Astrocyte (in vitro differentiated cells and primary cell): ENCODE measurements around the gene PIGQ. TPM values are rescaled to one million over a fixed set of nuclear protein-coding genes. Genes with fewer than 3 reads are reported as not detected.

Experiments used
- DNase-seq: peaks from one replicate; pipeline ENCODE4 v3.0.0-alpha.2; 2010; ENCODE audit warnings: low read depth
- FAIRE-seq: peaks from 2 replicates; lab custom pipeline; 2011; peaks lifted over from hg19 to GRCh38; lab: Jason Lieb, UNC
- H2AFZ ChIP-seq: 2 replicates; pipeline ENCODE4 v1.6.0; 2012; ENCODE audit warnings: low read depth, low read length, inconsistent platforms
- H3K27ac ChIP-seq: 2 replicates; pipeline ENCODE4 v1.5.1; 2011; ENCODE audit warnings: low read depth, low read length, inconsistent platforms
- H3K27me3 ChIP-seq: 2 replicates; pipeline ENCODE4 v1.6.0; 2011; ENCODE audit warnings: low read length, inconsistent platforms; ENCODE audit not compliant: insufficient read depth
- H3K36me3 ChIP-seq: 2 replicates; pipeline ENCODE4 v1.5.1; 2011; ENCODE audit warnings: low read length, inconsistent platforms; ENCODE audit not compliant: insufficient read depth
- H3K4me1 ChIP-seq: 2 replicates; pipeline ENCODE4 v1.5.1; 2011; ENCODE audit warnings: low read length, inconsistent platforms; ENCODE audit not compliant: insufficient read depth
- H3K4me2 ChIP-seq: 2 replicates; pipeline ENCODE4 v1.6.0; 2012; ENCODE audit warnings: low read length, inconsistent platforms
- H3K4me3 ChIP-seq: 2 replicates; pipeline ENCODE4 v1.5.1; 2011; ENCODE audit warnings: low read depth, mild to moderate bottlenecking, low read length, inconsistent platforms; ENCODE audit not compliant: insufficient read depth
- H3K79me2 ChIP-seq: 2 replicates; pipeline ENCODE4 v1.6.0; 2012; ENCODE audit warnings: mild to moderate bottlenecking, low read length, inconsistent platforms; ENCODE audit not compliant: insufficient read depth
- H3K9ac ChIP-seq: 2 replicates; pipeline ENCODE4 v1.6.0; 2012; ENCODE audit warnings: mild to moderate bottlenecking, low read length, inconsistent platforms
- H3K9me3 ChIP-seq: 2 replicates; pipeline ENCODE4 v1.5.1; 2012; ENCODE audit warnings: low read depth, mild to moderate bottlenecking, low read length, inconsistent platforms; ENCODE audit not compliant: insufficient read depth
- H4K20me1 ChIP-seq: 2 replicates; pipeline ENCODE4 v1.6.0; 2012; ENCODE audit warnings: low read length, inconsistent platforms; ENCODE audit not compliant: insufficient read depth
- H3K27ac Mint-ChIP-seq: one replicate; pipeline ENCODE4 v1.8.0; 2021; ENCODE audit warnings: mild to moderate bottlenecking, mixed read lengths; ENCODE audit not compliant: unreplicated experiment
- H3K27me3 Mint-ChIP-seq: one replicate; pipeline ENCODE4 v1.8.0; 2021; ENCODE audit warnings: low read depth, mixed read lengths; ENCODE audit not compliant: unreplicated experiment
- H3K36me3 Mint-ChIP-seq: one replicate; pipeline ENCODE4 v1.8.0; 2021; ENCODE audit warnings: low read depth, mixed read lengths; ENCODE audit not compliant: unreplicated experiment
- H3K4me1 Mint-ChIP-seq: one replicate; pipeline ENCODE4 v1.8.0; 2021; ENCODE audit warnings: low read depth, mixed read lengths; ENCODE audit not compliant: unreplicated experiment
- H3K4me3 Mint-ChIP-seq: one replicate; pipeline ENCODE4 v1.8.0; 2021; ENCODE audit warnings: mild to moderate bottlenecking, moderate library complexity, mixed read lengths; ENCODE audit not compliant: unreplicated experiment
- H3K9me3 Mint-ChIP-seq: one replicate; pipeline ENCODE4 v1.8.0; 2021; ENCODE audit warnings: mild to moderate bottlenecking, mixed read lengths; ENCODE audit not compliant: unreplicated experiment
- EZH2 ChIP-seq: IDR thresholded peaks from 2 replicates; pipeline ENCODE4 v1.6.1; 2012; ENCODE audit warnings: mild to moderate bottlenecking, low read length, inconsistent platforms; ENCODE audit not compliant: insufficient read depth
- total RNA-seq: library from RNA; stranded (reverse); gene quantifications from 2 replicates; pipeline ENCODE4 v1.2.1, GENCODE V29; 2021
- TF ChIP-seq, protein P1 (sequence below): IDR thresholded peaks from 2 replicates; pipeline ENCODE4 v1.5.1; 2011; ENCODE audit warnings: low read depth, mild to moderate bottlenecking, inconsistent platforms, low read length, moderate library complexity; ENCODE audit not compliant: insufficient read depth

PIGQ gene
- total RNA-seq, 1 donor from 2014 or later, result 22.4 TPM

DNA sequence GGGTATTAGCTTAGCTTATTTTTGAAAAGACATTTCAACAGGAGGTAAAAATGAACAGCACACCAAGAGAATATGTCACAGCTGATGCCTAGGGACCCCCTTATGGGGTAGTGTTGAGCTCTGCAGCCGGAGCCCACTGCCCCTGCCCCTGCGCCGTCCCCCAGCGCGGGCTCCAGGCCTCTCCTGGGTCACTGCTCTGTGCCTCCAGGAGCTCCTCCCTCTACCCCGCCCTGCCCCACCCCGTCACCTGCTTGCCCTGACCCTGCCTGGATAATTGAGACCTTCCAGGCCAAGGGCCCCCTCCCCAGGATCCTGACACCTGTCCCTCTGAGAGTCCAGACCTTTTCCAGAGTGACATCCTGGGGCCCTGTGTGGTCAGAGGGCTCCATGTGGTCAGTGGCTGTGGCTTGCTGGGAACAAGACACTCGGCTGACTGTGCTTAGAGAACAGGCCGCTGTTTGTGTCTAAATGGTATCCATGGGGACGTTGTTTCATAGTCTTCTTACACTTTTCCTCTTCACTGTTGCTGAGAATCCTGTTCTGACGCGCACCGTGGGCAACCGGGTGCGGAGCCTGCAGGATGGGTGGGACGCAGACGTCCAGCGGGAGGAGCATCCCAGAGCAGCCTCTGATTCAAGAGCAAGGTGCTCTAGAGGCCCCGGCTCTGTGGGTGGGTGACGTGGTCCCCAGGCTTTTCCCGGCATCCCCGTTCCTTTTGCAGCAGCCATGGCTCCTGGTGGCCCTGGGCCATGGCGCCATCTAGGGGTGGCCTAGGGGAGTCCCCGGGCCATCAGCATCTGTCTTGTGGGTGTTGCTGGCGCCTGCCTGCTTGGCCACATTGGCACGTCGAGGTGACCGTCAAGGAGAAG is 41.0 kb downstream of the PIGQ start:
- H3K4me3 ChIP-seq, result no peak overlapping the region
- DNase-seq (no peak), FAIRE-seq (no peak)
- no peaks in the 10 kb centered on the region for H3K9me3 ChIP-seq
- H3K36me3 ChIP-seq, result no peaks in the 10 kb centered on the region
- H4K20me1 ChIP-seq, result peaks cover 55% of the 10 kb centered on the region
- no peak overlapping the region for H3K4me2 ChIP-seq
- Mint-ChIP-seq H3K27me3 (no peaks in the 10 kb centered on the region), H3K9me3 (no peaks in the 10 kb centered on the region), H3K4me1 (peaks cover 3% of the 10 kb centered on the region), H3K4me3 (peak overlapping the region; percentile 79), H3K27ac (peak overlapping the region; percentile 9), H3K36me3 (peaks cover 20% of the 10 kb centered on the region)
- H3K79me2 ChIP-seq, result peaks cover 26% of the 10 kb centered on the region
- H3K27ac ChIP-seq, result no peak overlapping the region
- H3K9ac ChIP-seq, result no peak overlapping the region
- H3K4me1 ChIP-seq, result no peaks in the 10 kb centered on the region
- TF ChIP-seq, protein P1, sequence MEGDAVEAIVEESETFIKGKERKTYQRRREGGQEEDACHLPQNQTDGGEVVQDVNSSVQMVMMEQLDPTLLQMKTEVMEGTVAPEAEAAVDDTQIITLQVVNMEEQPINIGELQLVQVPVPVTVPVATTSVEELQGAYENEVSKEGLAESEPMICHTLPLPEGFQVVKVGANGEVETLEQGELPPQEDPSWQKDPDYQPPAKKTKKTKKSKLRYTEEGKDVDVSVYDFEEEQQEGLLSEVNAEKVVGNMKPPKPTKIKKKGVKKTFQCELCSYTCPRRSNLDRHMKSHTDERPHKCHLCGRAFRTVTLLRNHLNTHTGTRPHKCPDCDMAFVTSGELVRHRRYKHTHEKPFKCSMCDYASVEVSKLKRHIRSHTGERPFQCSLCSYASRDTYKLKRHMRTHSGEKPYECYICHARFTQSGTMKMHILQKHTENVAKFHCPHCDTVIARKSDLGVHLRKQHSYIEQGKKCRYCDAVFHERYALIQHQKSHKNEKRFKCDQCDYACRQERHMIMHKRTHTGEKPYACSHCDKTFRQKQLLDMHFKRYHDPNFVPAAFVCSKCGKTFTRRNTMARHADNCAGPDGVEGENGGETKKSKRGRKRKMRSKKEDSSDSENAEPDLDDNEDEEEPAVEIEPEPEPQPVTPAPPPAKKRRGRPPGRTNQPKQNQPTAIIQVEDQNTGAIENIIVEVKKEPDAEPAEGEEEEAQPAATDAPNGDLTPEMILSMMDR, result peak; percentile 20
- no peak for TF ChIP-seq EZH2
- no peaks in the 10 kb centered on the region for H3K27me3 ChIP-seq
- no peak overlapping the region for H2AFZ ChIP-seq

DNA sequence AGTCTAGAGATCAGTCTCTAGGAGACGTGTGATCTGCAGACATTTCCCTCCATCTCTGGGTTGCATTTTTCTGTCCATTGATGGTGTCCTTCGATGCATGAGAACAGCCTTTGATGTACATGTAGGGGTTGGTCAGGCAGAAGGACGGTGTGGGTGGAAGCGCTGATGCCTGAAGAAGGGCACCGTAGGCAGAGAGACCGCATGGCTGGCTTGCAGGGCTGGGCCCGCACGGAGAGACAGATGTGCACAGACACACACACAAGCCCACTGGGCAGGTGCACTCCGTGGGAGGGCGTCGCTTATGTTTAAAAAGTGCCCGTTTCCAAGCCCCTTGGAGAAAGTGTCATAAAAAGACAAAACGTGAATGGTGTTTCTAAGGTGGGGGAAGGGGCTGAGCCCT is 45.4 kb downstream of the PIGQ start:
- Histone ChIP-seq H3K79me2 (peaks cover 8% of the 10 kb centered on the region), H3K27me3 (no peaks in the 10 kb centered on the region), H2AFZ (no peak overlapping the region), H3K4me2 (no peak overlapping the region), H3K4me1 (no peaks in the 10 kb centered on the region), H3K9ac (no peak overlapping the region), H3K9me3 (no peaks in the 10 kb centered on the region), H3K27ac (no peak overlapping the region), H3K36me3 (no peaks in the 10 kb centered on the region), H3K4me3 (no peak overlapping the region), H4K20me1 (peaks cover 36% of the 10 kb centered on the region)
- TF ChIP-seq EZH2, result no peak
- TF ChIP-seq, protein P1, result no peak
- FAIRE-seq (no peak), DNase-seq (no peak)
- Mint-ChIP-seq H3K9me3 (no peaks in the 10 kb centered on the region), H3K36me3 (peaks cover 18% of the 10 kb centered on the region), H3K4me3 (no peak overlapping the region), H3K27me3 (no peaks in the 10 kb centered on the region), H3K27ac (no peak overlapping the region), H3K4me1 (peaks cover 3% of the 10 kb centered on the region)
